HT1080 (cell line): ENCODE results near the gene DNAH5. TPM values are rescaled to one million over a fixed set of nuclear protein-coding genes. Genes with fewer than 3 reads are reported as not detected.
"Not testable (repeated sequence)": the region's sequence is repeated elsewhere in the genome, so short reads cannot be mapped to it uniquely, and the experiment has no call there.

Experiments
- DNase-seq: peaks from one replicate; pipeline ENCODE4 v3.0.0-alpha.2; 2015; ENCODE audit warnings: low read depth
- polyA plus RNA-seq, 2 experiments: library from polyadenylated mRNA; depleted of rRNA; stranded (reverse); fragments of >200 nt; gene quantifications; 2 replicates each; pipeline ENCODE4 v1.2.3, GENCODE V29; 2015
- total RNA-seq: library from RNA; depleted of rRNA; stranded (reverse); fragments of >200 nt; shearing (Covaris generic); gene quantifications from 2 replicates; pipeline ENCODE4 v1.2.3, GENCODE V29; 2014; rRNA removed

The DNAH5 gene
- total RNA-seq, result 0.16 and 0.50 TPM in 2 replicates
- polyA plus RNA-seq (2015; cell fraction: cytosol; rRNA removed), result 0.58 and 1.2 TPM in 2 replicates
- 1.3 and 1.7 TPM in 2 replicates for polyA plus RNA-seq (2015; cell fraction: nucleus; rRNA removed)

- DNase-seq, result no peak
Measured at GRCh38 chr5:13944560-13945199, at the start of gene DNAH5. TSS of gene DNAH5 (minus strand) at chr5:13944688. CDS start at chr5:13944438, 250 bp downstream.

- DNase-seq, result no peak
Measured at GRCh38 chr5:13993926-13994325, 49.4 kb upstream of the DNAH5 start.

GRCh38 chr5:13992795-13993194, 48.3 kb upstream of the DNAH5 start:
- no peak for DNase-seq

- DNase-seq, result no peak
Measured at GRCh38 chr5:13991365-13991764, 46.9 kb upstream of the DNAH5 start.

GRCh38 chr5:13990896-13991295, 46.4 kb upstream of the DNAH5 start:
- no peak for DNase-seq

GRCh38 chr5:13989832-13990231, 45.3 kb upstream of the DNAH5 start:
- no peak for DNase-seq

- peak; percentile 76 for DNase-seq
Measured at GRCh38 chr5:13987843-13988464, 43.5 kb upstream of the DNAH5 start.

- DNase-seq, result peak; percentile 94
Measured at GRCh38 chr5:13985731-13986418, 41.4 kb upstream of the DNAH5 start.

GRCh38 chr5:13984888-13985287, 40.4 kb upstream of the DNAH5 start:
- not testable (repeated sequence) for DNase-seq

- peak; percentile 54 for DNase-seq
Measured at GRCh38 chr5:13976867-13977830, 32.7 kb upstream of the DNAH5 start.

GRCh38 chr5:13976223-13976622, 31.7 kb upstream of the DNAH5 start:
- no peak for DNase-seq

- no peak for DNase-seq
Measured at GRCh38 chr5:13975246-13975645, 30.8 kb upstream of the DNAH5 start.

GRCh38 chr5:13973724-13974123, 29.2 kb upstream of the DNAH5 start:
- no peak for DNase-seq

GRCh38 chr5:13972029-13972428, 27.5 kb upstream of the DNAH5 start:
- no peak for DNase-seq

GRCh38 chr5:13957032-13957645, 12.7 kb upstream of the DNAH5 start:
- peak; percentile 74 for DNase-seq

GRCh38 chr5:13956471-13956870, 12.0 kb upstream of the DNAH5 start:
- DNase-seq, result no peak

GRCh38 chr5:13955896-13956295, 11.4 kb upstream of the DNAH5 start:
- no peak for DNase-seq

GRCh38 chr5:13946111-13946510, 1.6 kb upstream of the DNAH5 start:
- DNase-seq, result no peak

- DNase-seq, result no peak
Measured at GRCh38 chr5:13945271-13945670, 783 bp upstream of the DNAH5 start.

GRCh38 chr5:13943676-13944075, 812 bp downstream of the DNAH5 start:
- DNase-seq, result no peak

GRCh38 chr5:13941468-13941867, 3.0 kb downstream of the DNAH5 start:
- DNase-seq, result no peak
